AG04450 (cell line): ENCODE measurements around the gene LRRC43. TPM values are rescaled to one million over a fixed set of nuclear protein-coding genes. Genes with fewer than 3 reads are reported as not detected.
"Not testable (repeated sequence)": the region's sequence is repeated elsewhere in the genome, so short reads cannot be mapped to it uniquely, and the experiment has no call there.

ENCODE experiments used
- CTCF ChIA-PET: fragments of 300-600, 350-600 bp; formaldehyde crosslinking; extraction: SDS; loops from one replicate; lab custom pipeline; 2022; ENCODE audit warnings: antibody characterized with exemption, inconsistent platforms; lab: Charles Lee
- POLR2A ChIA-PET: fragments of 350-600 bp; formaldehyde crosslinking; extraction: SDS; loops from one replicate; lab custom pipeline; 2021; ENCODE audit warnings: antibody characterized with exemption, inconsistent platforms; lab: Yijun Ruan, JAX
- DNase-seq: peaks from one replicate; pipeline ENCODE4 v3.0.0-alpha.2; 2011; ENCODE audit warnings: low read depth, low spot score
- H3K27ac ChIP-seq: one replicate; pipeline ENCODE4 v1.5.1; 2012; ENCODE audit warnings: low read depth, low read length, control low read depth
- H3K27me3 ChIP-seq: one replicate; pipeline ENCODE4 v1.6.0; 2012; ENCODE audit warnings: low read length; ENCODE audit not compliant: control insufficient read depth, insufficient read depth
- H3K4me3 ChIP-seq: 2 replicates; pipeline ENCODE4 v1.5.1; 2011; ENCODE audit warnings: mild to moderate bottlenecking, low read depth, low read length, control low read depth
- H3K9me3 ChIP-seq: 2 replicates; pipeline ENCODE4 v1.5.1; 2012; ENCODE audit warnings: low read length; ENCODE audit not compliant: control insufficient read depth, insufficient read depth
- polyA plus RNA-seq: library from polyadenylated mRNA; depleted of rRNA; stranded (reverse); fragments of >200 nt; gene quantifications from 2 replicates; pipeline ENCODE4 v1.2.3, GENCODE V29; 2011
- TF ChIP-seq, protein P1 (sequence below): IDR thresholded peaks from 2 replicates; pipeline ENCODE4 v1.5.1; 2011; ENCODE audit warnings: low read depth, low read length, control low read depth, inconsistent platforms

LRRC43 gene
- polyA plus RNA-seq, 1 experiment = 0.27 TPM

DNA sequence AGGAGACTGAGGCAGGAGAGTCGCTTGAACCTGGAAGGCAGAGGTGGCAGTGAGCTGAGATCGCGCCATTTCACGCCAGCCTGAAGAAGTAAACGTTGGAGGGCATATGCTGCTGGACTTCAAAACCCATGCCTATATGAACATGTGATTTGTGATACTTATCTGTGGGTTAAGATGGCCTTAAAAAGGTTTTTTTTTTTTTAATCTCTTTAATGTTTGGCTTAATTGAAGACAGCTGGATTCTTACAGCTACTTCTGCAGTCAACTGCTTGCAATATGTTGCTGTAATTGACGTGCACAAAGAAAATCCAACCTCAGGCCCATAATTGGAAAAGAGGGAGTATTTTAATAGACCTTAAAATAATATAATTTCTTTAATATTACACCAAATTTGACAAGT is 19.1 kb downstream of the LRRC43 start:
- H3K9me3 ChIP-seq = no peaks in the 10 kb centered on the region; the same call in 1 of the 2 replicates
- H3K27ac ChIP-seq = no peak overlapping the region
- DNase-seq = no peak
- ChIA-PET POLR2A (interaction anchor here (0.6 to 1.0 kb wide), 2 partner anchors 19 to 150 kb away, joined by 3 read pairs; partner anchors contain the start of gene LRRC43), CTCF (no interaction called here)
- H3K27me3 ChIP-seq = peaks cover 10% of the 10 kb centered on the region
- H3K4me3 ChIP-seq = no peak overlapping the region
- TF ChIP-seq, protein P1, sequence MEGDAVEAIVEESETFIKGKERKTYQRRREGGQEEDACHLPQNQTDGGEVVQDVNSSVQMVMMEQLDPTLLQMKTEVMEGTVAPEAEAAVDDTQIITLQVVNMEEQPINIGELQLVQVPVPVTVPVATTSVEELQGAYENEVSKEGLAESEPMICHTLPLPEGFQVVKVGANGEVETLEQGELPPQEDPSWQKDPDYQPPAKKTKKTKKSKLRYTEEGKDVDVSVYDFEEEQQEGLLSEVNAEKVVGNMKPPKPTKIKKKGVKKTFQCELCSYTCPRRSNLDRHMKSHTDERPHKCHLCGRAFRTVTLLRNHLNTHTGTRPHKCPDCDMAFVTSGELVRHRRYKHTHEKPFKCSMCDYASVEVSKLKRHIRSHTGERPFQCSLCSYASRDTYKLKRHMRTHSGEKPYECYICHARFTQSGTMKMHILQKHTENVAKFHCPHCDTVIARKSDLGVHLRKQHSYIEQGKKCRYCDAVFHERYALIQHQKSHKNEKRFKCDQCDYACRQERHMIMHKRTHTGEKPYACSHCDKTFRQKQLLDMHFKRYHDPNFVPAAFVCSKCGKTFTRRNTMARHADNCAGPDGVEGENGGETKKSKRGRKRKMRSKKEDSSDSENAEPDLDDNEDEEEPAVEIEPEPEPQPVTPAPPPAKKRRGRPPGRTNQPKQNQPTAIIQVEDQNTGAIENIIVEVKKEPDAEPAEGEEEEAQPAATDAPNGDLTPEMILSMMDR = no peak

DNA sequence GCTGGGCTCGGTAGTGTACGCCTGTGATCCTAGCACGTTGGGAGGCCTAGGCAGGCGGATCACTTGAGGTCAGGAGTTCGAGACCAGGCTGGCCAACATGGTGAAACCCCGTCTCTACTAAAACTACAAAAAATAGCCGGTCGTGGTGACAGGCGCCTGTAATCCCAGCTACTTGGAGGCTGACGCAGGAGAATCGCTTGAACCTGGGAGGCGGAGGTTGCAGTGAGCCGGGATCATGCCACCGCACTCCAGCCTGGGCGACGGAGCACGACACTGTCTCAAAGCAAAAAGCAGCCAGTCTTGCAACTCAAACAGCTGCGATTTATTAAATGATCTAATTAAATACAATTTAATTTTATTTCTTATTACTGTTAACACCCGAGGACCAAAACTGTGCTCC is 19.9 kb downstream of the LRRC43 start:
- H3K27me3 ChIP-seq, H3K27ac ChIP-seq, POLR2A ChIA-PET, H3K9me3 ChIP-seq, CTCF ChIA-PET, DNase-seq: not testable (repeated sequence)
- peak overlapping the region; percentile 64 for H3K4me3 ChIP-seq

DNA sequence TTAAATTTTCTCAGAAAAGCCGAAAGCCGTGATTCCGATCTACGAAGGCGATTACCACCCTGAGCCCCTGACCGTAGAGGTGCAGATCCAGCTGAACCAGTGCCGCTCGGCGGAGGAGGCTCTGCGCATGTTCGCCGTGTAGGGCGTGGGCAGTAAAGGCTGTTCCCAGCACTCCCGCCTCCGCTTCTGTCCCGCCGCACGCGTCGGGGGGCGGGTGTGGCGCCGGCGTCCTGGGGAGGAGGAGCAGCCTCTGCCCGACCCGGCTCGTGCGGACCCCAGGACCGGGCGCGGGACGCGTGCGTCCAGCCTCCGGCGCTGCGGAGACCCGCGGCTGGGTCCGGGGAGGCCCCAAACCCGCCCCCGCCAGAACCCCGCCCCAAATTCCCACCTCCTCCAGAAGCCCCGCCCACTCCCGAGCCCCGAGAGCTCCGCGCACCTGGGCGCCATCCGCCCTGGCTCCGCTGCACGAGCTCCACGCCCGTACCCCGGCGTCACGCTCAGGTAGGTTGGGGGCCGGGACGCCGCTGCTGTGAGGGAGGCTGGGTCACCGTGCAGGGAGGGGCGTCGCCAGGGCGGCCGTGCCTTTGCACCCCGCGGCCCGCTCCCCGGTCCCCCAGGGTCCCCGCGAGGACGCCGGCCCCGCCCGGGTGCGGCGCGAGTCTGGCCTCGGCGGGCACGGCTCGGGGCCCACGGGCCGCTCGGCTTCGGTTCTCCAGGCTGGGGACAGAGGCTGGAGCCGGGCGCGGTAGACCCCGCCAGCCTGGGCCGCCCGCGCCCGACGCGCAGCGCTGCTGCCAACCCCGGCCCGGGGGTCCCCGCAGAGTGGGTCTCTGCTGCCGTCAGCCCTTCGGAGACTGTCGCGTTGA is 20.6 kb downstream of the LRRC43 start, which contains the start of gene B3GNT4:
B3GNT4 (plus strand) TSS at position 409 of the 866 bp plus-strand sequence. CDS start 910 bp downstream, outside the sequence.
- no peak for DNase-seq
- H3K27ac ChIP-seq = no peak within 1 kb of the TSS
- ChIA-PET CTCF (interaction anchor here (0.6 kb wide), 1 partner anchor 150 kb away, joined by 3 read pairs; no protein-coding TSS in a partner anchor), POLR2A (interaction anchor here (0.6 kb wide), 1 partner anchor 51 kb away, joined by 4 read pairs; no protein-coding TSS in a partner anchor)
- H3K27me3 ChIP-seq = peaks cover 10% of the 10 kb centered on the region
- no peaks in the 10 kb centered on the region; the same call in 1 of the 2 replicates for H3K9me3 ChIP-seq
- TF ChIP-seq, protein P1 = no peak
- H3K4me3 ChIP-seq = peak within 1 kb of the TSS; percentile 64

DNA sequence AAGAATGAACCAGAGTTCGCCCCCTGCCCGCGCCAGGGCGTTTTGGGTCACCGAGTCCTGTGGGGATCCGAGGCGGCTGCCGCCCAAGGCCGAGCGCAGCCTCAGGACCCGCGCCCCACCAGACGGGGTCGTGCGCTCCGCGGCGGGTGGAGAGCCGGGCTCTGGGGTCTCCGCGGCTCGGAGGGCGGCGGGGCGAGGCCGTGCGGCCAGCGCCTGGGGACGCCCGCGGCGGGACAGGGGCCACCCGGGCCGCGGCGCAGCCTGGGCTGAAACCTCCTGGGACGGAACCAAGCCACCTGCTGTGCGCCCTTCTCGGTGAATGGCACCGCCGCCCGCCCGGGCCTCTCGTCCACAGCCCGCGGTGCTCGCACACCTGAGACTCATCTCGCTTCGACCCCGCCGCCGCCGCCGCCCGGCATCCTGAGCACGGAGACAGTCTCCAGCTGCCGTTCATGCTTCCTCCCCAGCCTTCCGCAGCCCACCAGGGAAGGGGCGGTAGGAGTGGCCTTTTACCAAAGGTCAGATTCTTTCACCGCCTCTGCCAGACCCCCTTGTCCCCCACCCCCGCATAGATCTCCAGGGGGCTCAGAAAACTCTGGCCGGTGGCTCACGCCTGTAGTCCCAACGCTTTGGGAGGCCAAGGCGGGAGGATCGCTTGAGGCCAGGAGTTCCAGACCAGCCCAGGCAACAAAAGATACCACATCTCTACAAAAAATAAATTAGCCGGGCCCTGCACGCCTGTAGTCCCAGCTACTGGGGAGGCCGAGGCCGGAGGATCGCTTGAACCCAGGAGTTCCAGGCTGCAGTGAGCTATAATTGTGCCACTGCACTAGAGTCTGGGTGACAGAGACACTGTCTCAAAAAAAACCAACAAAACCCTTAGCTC is 21.5 kb downstream of the LRRC43 start:
- TF ChIP-seq, protein P1 = no peak
- ChIA-PET POLR2A (interaction anchor here (0.5 kb wide), 1 partner anchor 185 kb away, joined by 3 read pairs; no protein-coding TSS in a partner anchor), CTCF (no interaction called here)
- Histone ChIP-seq H3K4me3 (peak overlapping the region; percentile 64), H3K27ac (no peak overlapping the region), H3K27me3 (peaks cover 10% of the 10 kb centered on the region), H3K9me3 (no peaks in the 10 kb centered on the region; the same call in 1 of the 2 replicates)
- no peak for DNase-seq
